ENCODE data around the gene MEIS2. TPM values are rescaled to one million over a fixed set of nuclear protein-coding genes. Genes with fewer than 3 reads are reported as not detected.

MEIS2 gene
- total and polyA plus RNA-seq, 2 experiments from 2014 or later: 0.27 TPM; not detected in 1

GRCh38 chr15:36921484-36922091, 178.8 kb downstream of the MEIS2 start (continued):
- TF ChIP-seq REST (IDR thresholded peaks at IDR 0.05; ENCODE audit: unreplicated experiment) (no peak), STAT1 (IDR thresholded peaks at IDR 0.05; ENCODE audit: unreplicated experiment) (no peak), ZNF114 (CRISPR knock-in tag; IDR thresholded peaks at IDR 0.05) (no peak), JUNB (IDR thresholded peaks at IDR 0.05; ENCODE audit: unreplicated experiment) (no peak), EZH2 (IDR thresholded peaks at IDR 0.05; ENCODE audit: low read depth, unreplicated experiment) (no peak), ZNF331 (CRISPR knock-in tag; IDR thresholded peaks at IDR 0.05; ENCODE audit: low read depth) (no peak), CTCF (conservative IDR thresholded peaks at IDR 0.05; ENCODE audit: low read depth in 2 of 2) (no peak), ETS1 (IDR thresholded peaks at IDR 0.05) (no peak), CREB1 (CRISPR knock-in tag; IDR thresholded peaks at IDR 0.05; ENCODE audit: low read depth) (no peak)

- no peak overlapping the region for H3K4me3 ChIP-seq
- ATAC-seq: no peak
- no peak overlapping the region for H3K27ac ChIP-seq (ENCODE audit: low read depth)
- no peaks in the 10 kb centered on the region for H3K4me1 ChIP-seq (ENCODE audit: insufficient read depth)
- H3K9me2 ChIP-seq (ENCODE audit: insufficient read depth): peaks cover 5% of the 10 kb centered on the region
- H3K36me3 ChIP-seq (ENCODE audit: insufficient read depth): no peaks in the 10 kb centered on the region
- H4K20me1 ChIP-seq (replicated peaks; ENCODE audit: insufficient read depth): no peaks in the 10 kb centered on the region
- H3K79me2 ChIP-seq (replicated peaks; ENCODE audit: insufficient read depth): no peaks in the 10 kb centered on the region
- Mint-ChIP-seq H3K36me3 (ENCODE audit: low read depth) (no peaks in the 10 kb centered on the region), H3K27ac (no peak overlapping the region), H3K27me3 (ENCODE audit: insufficient read depth, low read depth, poor library complexity) (no peaks in the 10 kb centered on the region), H3K4me3 (no peak overlapping the region), H3K9me3 (no peaks in the 10 kb centered on the region), H3K4me1 (peaks cover 20% of the 10 kb centered on the region)
- no peaks in the 10 kb centered on the region for H3F3A ChIP-seq (replicated peaks; ENCODE audit: low read depth)
- DNase-seq (ENCODE audit: low spot score): no peak
- no peak overlapping the region for H2AFZ ChIP-seq
- no peak overlapping the region for H3K4me2 ChIP-seq
- no peaks in the 10 kb centered on the region for H3K27me3 ChIP-seq (ENCODE audit: insufficient read depth)
- no peak for TF ChIP-seq STAT1 (IDR thresholded peaks at IDR 0.05; ENCODE audit: unreplicated experiment)
- no peak for TF ChIP-seq POLR2AphosphoS5 (IDR thresholded peaks at IDR 0.05; ENCODE audit: low read depth)
- no peak for TF ChIP-seq JUNB (IDR thresholded peaks at IDR 0.05; ENCODE audit: unreplicated experiment)
- no peak for TF ChIP-seq NANOG (IDR thresholded peaks at IDR 0.05; ENCODE audit: borderline replicate concordance)
- no peak for TF ChIP-seq EZH2phosphoT487 (IDR thresholded peaks at IDR 0.05; ENCODE audit: unreplicated experiment)
- no peak for TF ChIP-seq ZNF114 (CRISPR knock-in tag; IDR thresholded peaks at IDR 0.05)
- TF ChIP-seq CTCF (conservative IDR thresholded peaks at IDR 0.05; ENCODE audit: low read depth in 2 of 2): no peak
- TF ChIP-seq ZNF331 (CRISPR knock-in tag; IDR thresholded peaks at IDR 0.05; ENCODE audit: low read depth): no peak
- TF ChIP-seq EZH2 (IDR thresholded peaks at IDR 0.05; ENCODE audit: low read depth, unreplicated experiment): no peak
- no peak for TF ChIP-seq ETS1 (IDR thresholded peaks at IDR 0.05)
These were observed 182.7 kb downstream of the MEIS2 start for GRCh38 chr15:36917411-36918267.
